Ectodermal cell (in vitro differentiated cells): Measurements from ENCODE around the gene INTS2.
A peak's percentile ranks its signal among the peaks of the same experiment; 100 is the strongest.
"Not testable (repeated sequence)": the region's sequence is repeated elsewhere in the genome, so short reads cannot be mapped to it uniquely, and the experiment has no call there.

ENCODE experiments used
- H3K27ac ChIP-seq: 2 replicates; pipeline ENCODE4 v1.7.0; 2013; ENCODE audit warnings: mild to moderate bottlenecking, low read depth, low read length; ENCODE audit not compliant: insufficient read depth, poor library complexity, severe bottlenecking
- H3K27me3 ChIP-seq: 2 replicates; pipeline ENCODE4 v1.7.0; 2013; ENCODE audit warnings: mild to moderate bottlenecking, low read length; ENCODE audit not compliant: insufficient read depth, control insufficient read depth, poor library complexity, severe bottlenecking
- H3K36me3 ChIP-seq: one replicate; pipeline ENCODE4 v1.7.0; 2013; ENCODE audit warnings: low read length; ENCODE audit not compliant: control insufficient read depth, insufficient read depth
- H3K4me1 ChIP-seq: one replicate; pipeline ENCODE4 v1.7.0; 2013; ENCODE audit warnings: low read length; ENCODE audit not compliant: control insufficient read depth, insufficient read depth
- H3K4me3 ChIP-seq: 2 replicates; pipeline ENCODE4 v1.7.0; 2013; ENCODE audit warnings: low read depth, low read length, control low read depth; ENCODE audit not compliant: insufficient read depth
- H3K9me3 ChIP-seq: 2 replicates; pipeline ENCODE4 v1.7.0; 2013; ENCODE audit warnings: mild to moderate bottlenecking, low read length, moderate library complexity; ENCODE audit not compliant: control insufficient read depth
- WGBS, 2 experiments: methylation state at CpG; one replicate each; pipeline ENCODE4 v1.1.7; 2013; ENCODE audit warnings: missing lambda C conversion rate in 2 of 2; 5-methylcytosine and 5-hydroxymethylcytosine counted together

The INTS2 gene

GRCh38 chr17:61874075-61874474 lies 53.7 kb downstream of the INTS2 start:
- H3K27me3 ChIP-seq: no peaks in the 10 kb centered on the region
- peaks cover 20% of the 10 kb centered on the region for H3K36me3 ChIP-seq
- no peak overlapping the region for H3K4me3 ChIP-seq
- no peaks in the 10 kb centered on the region for H3K9me3 ChIP-seq
- no peak overlapping the region for H3K27ac ChIP-seq
- 91 to 96% methylated on average over 2 of the region's 2 CpGs for WGBS, 2 experiments
- H3K4me1 ChIP-seq: no peaks in the 10 kb centered on the region

GRCh38 chr17:61872099-61872498 lies 55.7 kb downstream of the INTS2 start:
- Histone ChIP-seq H3K4me1 (no peaks in the 10 kb centered on the region), H3K36me3 (peaks cover 18% of the 10 kb centered on the region), H3K4me3 (no peak overlapping the region), H3K27ac (no peak overlapping the region), H3K27me3 (no peaks in the 10 kb centered on the region), H3K9me3 (no peaks in the 10 kb centered on the region)
- 95 to 97% methylated on average over 3 of the region's 3 CpGs for WGBS, 2 experiments

GRCh38 chr17:61869138-61869537 lies 58.6 kb downstream of the INTS2 start:
- Histone ChIP-seq H3K27ac (no peak overlapping the region), H3K4me3 (no peak overlapping the region), H3K36me3 (peaks cover 23% of the 10 kb centered on the region), H3K27me3 (no peaks in the 10 kb centered on the region), H3K9me3 (no peaks in the 10 kb centered on the region), H3K4me1 (no peaks in the 10 kb centered on the region)
- WGBS, 2 experiments: 100% methylated on average over 2 of the region's 3 CpGs

- Histone ChIP-seq H3K4me1 (no peaks in the 10 kb centered on the region), H3K4me3 (no peak overlapping the region), H3K27me3 (no peaks in the 10 kb centered on the region), H3K36me3 (peaks cover 23% of the 10 kb centered on the region), H3K9me3 (no peaks in the 10 kb centered on the region), H3K27ac (no peak overlapping the region)
- WGBS, 2 experiments: 100% methylated on average over 1 of the region's 2 CpGs
Measured at GRCh38 chr17:61868074-61868473, 59.7 kb downstream of the INTS2 start.

- Histone ChIP-seq H3K27me3 (no peaks in the 10 kb centered on the region), H3K27ac (no peak overlapping the region), H3K4me3 (no peak overlapping the region), H3K4me1 (peaks cover under 1% of the 10 kb centered on the region), H3K36me3 (peaks cover 20% of the 10 kb centered on the region), H3K9me3 (no peaks in the 10 kb centered on the region)
Measured at GRCh38 chr17:61867033-61867432, 60.7 kb downstream of the INTS2 start.

- Histone ChIP-seq H3K27me3 (no peaks in the 10 kb centered on the region), H3K4me1 (peaks cover 6% of the 10 kb centered on the region), H3K27ac (peak overlapping the region; percentile 22), H3K4me3 (peak overlapping the region; percentile 68), H3K36me3 (peaks cover 15% of the 10 kb centered on the region), H3K9me3 (no peaks in the 10 kb centered on the region)
- WGBS, 2 experiments: 9 to 10% methylated on average over 8 of the region's 8 CpGs
Measured at GRCh38 chr17:61863801-61864126, 64.0 kb downstream of the INTS2 start.

- Histone ChIP-seq H3K27me3 (no peaks in the 10 kb centered on the region), H3K4me1 (peaks cover 6% of the 10 kb centered on the region), H3K9me3 (no peaks in the 10 kb centered on the region), H3K4me3 (peak within 1 kb of the TSS; percentile 68), H3K27ac (peak within 1 kb of the TSS; percentile 38), H3K36me3 (peaks cover 15% of the 10 kb centered on the region)
- 0% methylated on average over 43 of the region's 43 CpGs for WGBS, 2 experiments
Measured at GRCh38 chr17:61862975-61863800, 64.6 kb downstream of the INTS2 start, which contains the start of gene BRIP1. Gene BRIP1, minus strand, starts transcription at chr17:61863528. Its CDS starts 1,989 bp downstream, at chr17:61861539.

GRCh38 chr17:61862105-61862574 lies 65.6 kb downstream of the INTS2 start:
- Histone ChIP-seq H3K9me3 (no peaks in the 10 kb centered on the region), H3K4me1 (peaks cover 6% of the 10 kb centered on the region), H3K27ac (no peak overlapping the region), H3K4me3 (peak overlapping the region; percentile 68), H3K36me3 (peaks cover 8% of the 10 kb centered on the region), H3K27me3 (no peaks in the 10 kb centered on the region)
- WGBS, 2 experiments: 0 to 17% methylated on average over 1 of the region's 1 CpG

GRCh38 chr17:61860397-61860796 lies 67.4 kb downstream of the INTS2 start:
- not testable (repeated sequence) for H3K4me3 ChIP-seq, H3K36me3 ChIP-seq, H3K27ac ChIP-seq, H3K9me3 ChIP-seq, H3K4me1 ChIP-seq, H3K27me3 ChIP-seq
- 88 to 94% methylated on average over 10 of the region's 10 CpGs for WGBS, 2 experiments

- Histone ChIP-seq H3K27me3 (no peaks in the 10 kb centered on the region), H3K9me3 (no peaks in the 10 kb centered on the region), H3K36me3 (peaks cover 11% of the 10 kb centered on the region), H3K4me3 (no peak overlapping the region), H3K27ac (no peak overlapping the region), H3K4me1 (no peaks in the 10 kb centered on the region)
- 97 to 100% methylated on average over 1 of the region's 1 CpG for WGBS, 2 experiments
Measured at GRCh38 chr17:61856035-61856434, 71.7 kb downstream of the INTS2 start.
